Testis (tissue), 2 donors: ENCODE results near the gene NPHP1.

Source experiments
- CTCF ChIP-seq, 3 experiments: fragments of 450-650 bp in 2 of 3; fragments of 200-600 bp in 1 of 3; sonication (generic) in 1 of 3; IDR thresholded peaks; one replicate each; pipeline ENCODE4 v1.5.1; 2016 to 2019; ENCODE audit warnings: antibody characterized with exemption in 3 of 3, mild to moderate bottlenecking in 2 of 3, moderate library complexity in 1 of 3
- POLR2A ChIP-seq: fragments of 450-650 bp; IDR thresholded peaks from one replicate; pipeline ENCODE4 v1.6.1; 2017; ENCODE audit warnings: antibody characterized with exemption, mild to moderate bottlenecking, moderate library complexity

- TF ChIP-seq CTCF (IDR thresholded peaks at IDR 0.05): no peak
- TF ChIP-seq POLR2A: no peak
Observed at GRCh38 chr2:110216803-110217202, 12.0 kb upstream of the NPHP1 start.
